Osteoblast (primary cell): Measurements from ENCODE around the gene ADM5. TPM values are rescaled to one million over a fixed set of nuclear protein-coding genes. Genes with fewer than 3 reads are reported as not detected.
A peak's percentile ranks its signal among the peaks of the same experiment; 100 is the strongest.

Experiments used
- DNase-seq: peaks from one replicate; pipeline ENCODE4 v3.0.0; 2011; ENCODE audit warnings: low spot score, mixed read lengths; ENCODE audit not compliant: insufficient read length; ENCODE audit errors: missing footprints
- H2AFZ ChIP-seq: 2 replicates; pipeline ENCODE4 v1.6.0; 2011; ENCODE audit warnings: mild to moderate bottlenecking, low read length
- H3K27ac ChIP-seq: 2 replicates; pipeline ENCODE4 v1.5.1; 2011; ENCODE audit warnings: mild to moderate bottlenecking, low read depth, low read length, moderate library complexity
- H3K27me3 ChIP-seq: 2 replicates; pipeline ENCODE4 v1.6.0; 2012; ENCODE audit warnings: mild to moderate bottlenecking, control low read depth, inconsistent platforms, low read length, moderate library complexity; ENCODE audit not compliant: insufficient read depth
- H3K36me3 ChIP-seq: 2 replicates; pipeline ENCODE4 v1.5.1; 2011; ENCODE audit warnings: mild to moderate bottlenecking, low read length, control low read depth, moderate library complexity; ENCODE audit not compliant: insufficient read depth
- H3K4me1 ChIP-seq: 2 replicates; pipeline ENCODE4 v1.5.1; 2011; ENCODE audit warnings: mild to moderate bottlenecking, low read length, control low read depth, moderate library complexity; ENCODE audit not compliant: insufficient read depth
- H3K4me2 ChIP-seq: 2 replicates; pipeline ENCODE4 v1.6.0; 2011; ENCODE audit warnings: mild to moderate bottlenecking, low read length; ENCODE audit not compliant: insufficient read depth
- H3K4me3 ChIP-seq: fragments of 200-600 bp; sonication (generic); 3 replicates; pipeline ENCODE4 v1.5.1; 2012; ENCODE audit warnings: mild to moderate bottlenecking, low read length, inconsistent platforms; ENCODE audit not compliant: insufficient read depth
- H3K79me2 ChIP-seq: 2 replicates; pipeline ENCODE4 v1.6.0; 2012; ENCODE audit warnings: mild to moderate bottlenecking, low read length, control low read depth, inconsistent platforms; ENCODE audit not compliant: insufficient read depth
- H3K9me3 ChIP-seq: 2 replicates; pipeline ENCODE4 v1.5.1; 2011; ENCODE audit warnings: low read depth, low read length, control low read depth
- H4K20me1 ChIP-seq: 2 replicates; pipeline ENCODE4 v1.6.0; 2012; ENCODE audit warnings: mild to moderate bottlenecking, low read length, control low read depth; ENCODE audit not compliant: insufficient read depth
- CTCF ChIP-seq: IDR thresholded peaks from 2 replicates; pipeline ENCODE4 v1.5.1; 2011; ENCODE audit warnings: mild to moderate bottlenecking, low read depth, low read length, moderate library complexity; ENCODE audit errors: extremely low read depth
- total RNA-seq: library from RNA; depleted of rRNA; stranded (reverse); fragments of >200 nt; gene quantifications from 2 replicates; pipeline ENCODE4 v1.2.3, GENCODE V29; 2012

ADM5 gene
- total RNA-seq, 1 donor = under 0.01 TPM

- H3K4me2 ChIP-seq = no peak overlapping the region
- no peaks in the 10 kb centered on the region for H3K27me3 ChIP-seq
- no peaks in the 10 kb centered on the region for H3K36me3 ChIP-seq
- H3K27ac ChIP-seq = no peak overlapping the region
- H3K4me1 ChIP-seq = peaks cover 3% of the 10 kb centered on the region
- no peak overlapping the region for H2AFZ ChIP-seq
- TF ChIP-seq CTCF = no peak
- H3K4me3 ChIP-seq = no peak overlapping the region
- peak; percentile 11 for DNase-seq
- H4K20me1 ChIP-seq = no peaks in the 10 kb centered on the region
- H3K79me2 ChIP-seq = no peaks in the 10 kb centered on the region
- no peaks in the 10 kb centered on the region for H3K9me3 ChIP-seq
Observed at GRCh38 chr19:49705919-49706318, 16.5 kb downstream of the ADM5 start.

- H2AFZ ChIP-seq = peak overlapping the region; percentile 31
- no peaks in the 10 kb centered on the region for H3K9me3 ChIP-seq
- peak overlapping the region; percentile 1 for H3K27ac ChIP-seq
- H3K36me3 ChIP-seq = no peaks in the 10 kb centered on the region
- no peaks in the 10 kb centered on the region for H4K20me1 ChIP-seq
- H3K79me2 ChIP-seq = no peaks in the 10 kb centered on the region
- no peak for TF ChIP-seq CTCF
- H3K4me3 ChIP-seq = no peak overlapping the region
- H3K27me3 ChIP-seq = no peaks in the 10 kb centered on the region
- peaks cover 3% of the 10 kb centered on the region for H3K4me1 ChIP-seq
- DNase-seq = peak; percentile 96
- H3K4me2 ChIP-seq = no peak overlapping the region
Observed at GRCh38 chr19:49710372-49710951, 21.1 kb downstream of the ADM5 start.

- Histone ChIP-seq H3K9me3 (no peaks in the 10 kb centered on the region), H3K4me3 (no peak overlapping the region), H3K27ac (no peak overlapping the region), H3K27me3 (no peaks in the 10 kb centered on the region), H4K20me1 (no peaks in the 10 kb centered on the region), H3K79me2 (no peaks in the 10 kb centered on the region), H2AFZ (no peak overlapping the region), H3K4me1 (peaks cover 3% of the 10 kb centered on the region), H3K36me3 (no peaks in the 10 kb centered on the region), H3K4me2 (no peak overlapping the region)
- peak; percentile 87 for DNase-seq
- TF ChIP-seq CTCF = no peak
Observed at GRCh38 chr19:49712397-49712859, 23.0 kb downstream of the ADM5 start.

- Histone ChIP-seq H3K79me2 (no peaks in the 10 kb centered on the region), H3K36me3 (no peaks in the 10 kb centered on the region), H3K9me3 (no peaks in the 10 kb centered on the region), H3K27ac (no peak overlapping the region), H2AFZ (no peak overlapping the region), H3K4me3 (no peak overlapping the region), H4K20me1 (no peaks in the 10 kb centered on the region), H3K4me2 (no peak overlapping the region), H3K4me1 (peaks cover 3% of the 10 kb centered on the region), H3K27me3 (no peaks in the 10 kb centered on the region)
- DNase-seq = peak; percentile 69
- no peak for TF ChIP-seq CTCF
Observed at GRCh38 chr19:49713236-49713845, 23.9 kb downstream of the ADM5 start.
